Activated CD4-positive, alpha-beta T cell treated with anti-CD3 and anti-CD28 coated beads for 1 hour (primary cell): Measurements from ENCODE around the gene TJAP1.
"Not testable (repeated sequence)": the region's sequence is repeated elsewhere in the genome, so short reads cannot be mapped to it uniquely, and the experiment has no call there.

ENCODE experiments used
- DNase-seq: peaks from one replicate; pipeline ENCODE4 v3.0.0-alpha.2; 2020

TJAP1 gene

GRCh38 chr6:43481591-43482236 lies 4.3 kb downstream of the TJAP1 start:
- DNase-seq: no peak

GRCh38 chr6:43488667-43489276 lies 11.4 kb downstream of the TJAP1 start:
- no peak for DNase-seq

- DNase-seq: no peak
These were observed 12.1 kb downstream of the TJAP1 start for GRCh38 chr6:43489277-43490072.

GRCh38 chr6:43490523-43490939 lies 13.2 kb downstream of the TJAP1 start:
- no peak for DNase-seq

- DNase-seq: no peak
These were observed 14.6 kb downstream of the TJAP1 start for GRCh38 chr6:43491750-43492661.

- DNase-seq: no peak
These were observed 15.3 kb downstream of the TJAP1 start for GRCh38 chr6:43492673-43493072.

- DNase-seq: no peak
These were observed 15.9 kb downstream of the TJAP1 start for GRCh38 chr6:43493230-43493629.

DNA sequence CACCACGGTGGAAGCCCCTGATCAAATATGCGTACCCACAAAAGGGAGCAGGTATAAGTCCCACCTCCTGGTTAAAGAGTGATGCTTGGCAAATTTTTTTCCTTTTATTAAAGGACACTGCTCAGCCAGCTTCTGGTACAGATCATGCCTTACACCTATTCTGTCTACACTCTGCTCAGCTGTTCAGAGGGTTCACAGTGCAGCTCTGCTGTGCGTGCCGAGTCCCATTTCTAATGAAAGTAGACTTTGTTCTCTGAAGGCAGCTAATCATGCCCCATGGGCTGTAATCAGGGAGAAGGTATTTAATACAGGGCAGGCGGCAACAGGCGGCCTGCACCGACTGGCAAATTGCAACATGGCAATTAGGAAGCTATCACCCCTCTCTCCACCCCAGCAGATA lies 16.5 kb downstream of the TJAP1 start:
- DNase-seq: no peak

DNA sequence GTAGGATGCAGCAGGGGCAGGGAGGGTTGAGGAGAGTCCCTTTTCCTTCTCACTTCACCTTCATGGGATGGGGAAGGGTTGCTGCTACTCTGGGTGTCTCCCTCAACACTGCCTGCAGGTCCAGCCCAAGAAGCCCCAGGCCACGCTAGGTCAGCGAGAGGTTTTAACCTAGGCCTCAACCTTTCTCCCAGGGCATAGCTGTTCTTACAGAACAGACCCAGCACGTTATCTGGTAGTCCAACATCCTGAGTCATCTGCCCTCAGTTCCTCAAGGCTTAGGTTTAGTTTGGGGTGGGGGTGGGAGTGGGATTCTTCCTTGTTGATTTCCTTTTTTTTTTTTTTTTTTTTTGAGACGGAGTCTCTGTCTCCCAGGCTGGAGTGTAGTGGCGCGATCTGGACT lies 17.0 kb downstream of the TJAP1 start:
- no peak for DNase-seq

DNA sequence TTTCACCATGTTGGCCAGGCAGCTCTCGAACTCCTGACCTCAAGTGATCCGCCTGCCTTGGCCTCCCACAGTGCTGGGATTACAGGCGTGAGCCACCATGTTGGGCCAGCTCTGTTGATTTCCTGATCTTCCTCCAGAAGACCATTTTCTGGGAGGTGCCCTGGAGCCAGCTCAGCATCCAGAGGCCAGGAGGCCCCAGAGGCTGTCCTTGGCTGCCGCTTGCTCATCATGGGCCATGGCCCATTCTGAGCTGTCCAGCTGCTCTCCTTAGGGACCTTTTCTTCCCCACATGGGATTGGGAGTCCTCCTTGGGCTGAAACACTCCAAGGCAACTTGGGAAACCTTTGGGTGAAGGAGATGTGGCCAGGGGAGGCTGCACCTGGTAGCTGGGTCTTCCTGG lies 17.4 kb downstream of the TJAP1 start:
- no peak for DNase-seq

DNA sequence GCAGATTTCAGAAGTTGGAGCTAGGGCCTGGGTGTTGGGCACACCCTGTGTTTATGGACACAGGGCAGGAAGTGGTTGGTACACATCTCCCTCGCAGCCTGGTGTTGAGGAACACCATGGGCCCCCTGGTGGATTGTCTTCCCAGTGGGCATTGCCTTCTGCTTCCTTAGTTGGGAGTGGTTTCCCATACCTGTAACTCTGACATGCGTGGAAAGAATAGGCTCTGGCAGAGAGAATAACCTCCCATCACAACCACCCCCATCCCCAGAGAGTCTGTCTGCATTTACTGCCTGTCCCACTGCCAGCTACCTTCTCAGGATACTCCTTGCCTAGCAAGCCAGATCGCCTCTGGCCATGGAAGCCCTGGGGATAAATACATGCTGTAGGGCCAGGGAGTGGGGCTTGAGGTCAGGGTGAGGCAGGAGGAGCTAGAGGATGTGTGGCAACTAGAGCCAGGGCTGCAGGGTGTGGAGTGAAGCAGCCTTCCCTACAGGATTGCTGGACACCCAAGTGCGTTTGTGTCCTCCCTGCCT lies 18.1 kb downstream of the TJAP1 start:
- no peak for DNase-seq

- no peak for DNase-seq
These were observed 19.2 kb downstream of the TJAP1 start for GRCh38 chr6:43496370-43497128.

DNA sequence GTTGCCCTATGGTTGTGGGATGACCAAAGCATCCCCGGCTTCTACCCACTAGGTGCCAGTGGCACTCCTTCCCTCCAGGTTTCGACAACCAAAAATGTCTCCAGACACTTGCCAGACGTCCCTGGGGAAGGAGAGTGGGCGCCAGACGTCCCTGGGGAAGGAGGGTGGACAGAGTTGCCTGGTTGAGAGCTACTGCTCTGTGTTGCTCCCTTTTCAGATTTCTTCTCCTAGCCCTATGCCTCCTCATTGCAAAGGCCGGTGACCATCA lies 19.7 kb downstream of the TJAP1 start:
- no peak for DNase-seq

- no peak for DNase-seq
These were observed 20.3 kb downstream of the TJAP1 start for GRCh38 chr6:43497689-43498088.

- DNase-seq: not testable (repeated sequence)
These were observed 20.9 kb downstream of the TJAP1 start for GRCh38 chr6:43498291-43498690.

DNA sequence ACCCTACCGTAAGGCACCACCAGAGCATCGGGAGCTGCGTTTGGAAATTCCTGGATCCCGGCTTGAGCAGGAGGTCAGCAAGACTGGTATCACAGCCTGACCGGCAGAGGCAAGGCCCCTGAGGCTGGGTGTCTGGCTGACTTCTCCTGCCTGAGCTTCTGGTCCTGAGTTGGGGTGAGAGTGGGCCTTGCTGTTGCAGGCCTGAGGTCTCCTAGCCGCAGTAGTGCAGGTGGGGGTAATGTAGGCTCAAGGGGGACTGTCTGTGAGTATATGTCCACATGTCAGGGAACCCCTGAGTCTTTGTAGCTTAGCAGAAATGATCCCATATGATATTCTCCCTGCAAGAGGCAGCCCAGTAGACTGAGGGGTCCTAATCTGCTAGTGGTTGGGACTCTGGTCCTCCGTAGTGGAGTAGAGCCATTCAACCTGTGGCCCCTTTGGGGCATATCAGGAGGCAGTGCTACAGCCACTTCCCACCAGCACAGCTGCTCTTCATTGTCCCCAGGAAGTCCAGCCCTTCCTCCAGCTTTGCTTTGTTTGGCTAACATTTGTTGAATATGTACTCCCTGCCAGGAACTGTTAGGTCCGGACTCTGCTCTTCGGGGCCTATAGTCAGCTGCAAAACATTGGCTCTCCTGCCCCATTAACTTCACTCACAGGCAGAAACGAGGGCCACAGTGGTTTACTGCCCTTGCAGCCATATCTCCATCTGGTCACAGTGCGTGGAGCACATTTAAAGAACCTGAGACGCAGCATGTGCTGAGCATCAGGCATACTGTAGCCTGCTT lies 21.9 kb downstream of the TJAP1 start:
- no peak for DNase-seq

DNA sequence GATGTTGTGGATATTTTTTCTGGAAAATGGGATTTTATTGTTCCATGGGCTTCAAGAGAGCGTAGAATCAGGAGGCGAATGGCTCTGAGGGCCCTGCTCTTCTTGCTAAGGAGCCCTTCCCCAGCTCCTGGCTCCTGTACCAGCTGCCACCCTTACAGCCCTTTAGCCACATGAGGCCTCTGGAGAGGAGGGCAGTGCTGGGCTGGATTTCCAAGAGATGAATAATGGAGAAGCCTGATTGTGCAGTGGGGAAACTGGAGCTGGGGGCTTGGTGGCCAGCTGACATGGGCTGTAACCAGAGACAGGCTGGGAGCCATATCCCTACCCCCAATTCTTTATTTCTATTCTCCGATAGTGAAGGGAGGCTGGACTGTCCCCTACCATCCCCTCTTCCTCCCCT lies 23.6 kb downstream of the TJAP1 start:
- no peak for DNase-seq

GRCh38 chr6:43502666-43503065 lies 25.3 kb downstream of the TJAP1 start:
- no peak for DNase-seq

DNA sequence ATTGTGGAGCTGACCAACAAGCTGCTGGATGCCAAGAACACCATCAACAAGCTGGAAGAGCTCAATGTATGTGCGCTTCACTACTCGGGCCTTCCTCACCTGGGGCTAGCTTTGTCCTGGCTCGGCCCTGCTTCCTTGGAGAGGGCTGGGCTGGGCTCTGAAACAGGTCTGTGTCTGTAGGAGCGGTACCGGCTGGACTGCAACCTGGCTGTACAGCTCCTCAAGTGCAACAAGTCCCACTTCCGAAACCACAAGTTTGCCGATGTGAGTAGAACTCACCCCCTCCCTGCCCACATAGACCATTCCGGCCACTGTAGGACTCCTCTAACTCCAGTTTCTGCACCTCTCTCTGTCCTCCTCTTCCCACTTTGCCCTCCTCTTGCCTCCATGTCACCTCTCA lies 26.1 kb downstream of the TJAP1 start:
- DNase-seq: no peak

DNA sequence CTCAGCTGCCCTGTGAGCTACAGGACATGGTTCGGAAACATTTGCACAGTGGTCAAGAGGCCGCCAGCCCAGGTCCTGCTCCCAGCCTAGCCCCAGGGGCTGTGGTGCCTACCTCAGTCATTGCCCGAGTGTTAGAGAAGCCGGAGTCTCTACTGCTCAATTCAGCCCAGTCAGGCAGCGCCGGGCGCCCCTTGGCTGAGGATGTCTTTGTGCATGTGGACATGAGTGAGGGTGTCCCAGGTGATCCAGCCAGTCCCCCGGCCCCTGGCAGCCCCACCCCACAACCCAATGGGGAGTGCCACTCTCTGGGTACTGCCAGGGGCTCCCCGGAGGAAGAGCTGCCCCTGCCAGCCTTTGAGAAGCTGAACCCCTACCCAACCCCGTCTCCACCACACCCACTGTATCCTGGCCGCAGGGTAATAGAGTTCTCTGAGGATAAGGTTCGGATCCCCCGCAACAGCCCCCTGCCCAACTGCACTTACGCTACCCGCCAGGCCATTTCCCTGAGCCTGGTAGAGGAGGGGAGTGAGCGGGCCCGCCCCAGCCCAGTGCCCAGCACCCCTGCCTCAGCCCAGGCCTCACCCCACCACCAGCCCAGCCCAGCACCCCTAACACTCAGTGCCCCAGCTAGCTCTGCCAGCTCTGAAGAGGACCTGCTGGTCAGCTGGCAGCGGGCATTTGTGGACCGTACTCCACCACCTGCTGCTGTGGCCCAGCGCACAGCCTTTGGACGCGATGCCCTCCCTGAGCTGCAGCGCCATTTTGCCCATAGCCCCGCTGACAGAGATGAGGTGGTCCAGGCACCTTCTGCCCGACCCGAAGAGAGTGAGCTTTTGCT lies 27.6 kb downstream of the TJAP1 start:
- no peak for DNase-seq

GRCh38 chr6:43505718-43506117 lies 28.3 kb downstream of the TJAP1 start:
- DNase-seq: no peak
